Fibroblast of the aortic adventitia (primary cell): ENCODE results near the gene PRSS1. TPM values are rescaled to one million over a fixed set of nuclear protein-coding genes. Genes with fewer than 3 reads are reported as not detected.

ENCODE experiments used
- DNase-seq: peaks from one replicate; pipeline ENCODE4 v3.0.0-alpha.2; 2010; ENCODE audit warnings: low read depth
- H3K4me3 ChIP-seq: 2 replicates; pipeline ENCODE4 v1.5.1; 2011; ENCODE audit warnings: low read depth, mild to moderate bottlenecking, control low read depth, low read length, moderate library complexity
- small RNA-seq: library from RNA; depleted of rRNA; stranded (forward); fragments of <200 nt; gene quantifications from one replicate; pipeline ENCODE3, GENCODE V24; 2012
- total RNA-seq: library from RNA; depleted of rRNA; stranded (reverse); fragments of >200 nt; gene quantifications from 2 replicates; pipeline ENCODE4 v1.2.3, GENCODE V29; 2012; ENCODE audit warnings: low replicate concordance
- TF ChIP-seq, protein P1 (sequence below): IDR thresholded peaks from 2 replicates; pipeline ENCODE4 v1.5.1; 2011; ENCODE audit warnings: mild to moderate bottlenecking, low read length, control low read depth, inconsistent platforms; ENCODE audit not compliant: insufficient read depth

Gene PRSS1
- total RNA-seq, 1 donor, result not detected

DNA sequence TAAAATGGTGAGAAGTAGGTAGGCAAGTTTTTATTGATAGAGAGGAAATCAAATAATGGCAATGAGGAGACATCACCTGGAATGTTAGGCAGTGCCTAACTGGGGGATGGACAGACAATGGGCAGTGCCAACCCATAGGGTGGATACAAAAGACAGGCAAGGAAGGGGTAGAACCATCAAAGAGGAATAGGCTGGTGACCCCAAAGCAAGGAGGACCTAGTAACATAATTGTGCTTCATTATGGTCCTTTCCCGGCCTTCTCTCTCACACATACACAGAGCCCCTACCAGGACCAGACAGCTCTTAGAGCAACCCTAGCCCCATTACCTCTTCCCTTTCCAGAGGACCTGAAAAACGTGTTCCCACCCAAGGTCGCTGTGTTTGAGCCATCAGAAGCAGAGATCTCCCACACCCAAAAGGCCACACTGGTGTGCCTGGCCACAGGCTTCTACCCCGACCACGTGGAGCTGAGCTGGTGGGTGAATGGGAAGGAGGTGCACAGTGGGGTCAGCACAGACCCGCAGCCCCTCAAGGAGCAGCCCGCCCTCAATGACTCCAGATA is 51.5 kb downstream of the PRSS1 start:
- TF ChIP-seq, protein P1, sequence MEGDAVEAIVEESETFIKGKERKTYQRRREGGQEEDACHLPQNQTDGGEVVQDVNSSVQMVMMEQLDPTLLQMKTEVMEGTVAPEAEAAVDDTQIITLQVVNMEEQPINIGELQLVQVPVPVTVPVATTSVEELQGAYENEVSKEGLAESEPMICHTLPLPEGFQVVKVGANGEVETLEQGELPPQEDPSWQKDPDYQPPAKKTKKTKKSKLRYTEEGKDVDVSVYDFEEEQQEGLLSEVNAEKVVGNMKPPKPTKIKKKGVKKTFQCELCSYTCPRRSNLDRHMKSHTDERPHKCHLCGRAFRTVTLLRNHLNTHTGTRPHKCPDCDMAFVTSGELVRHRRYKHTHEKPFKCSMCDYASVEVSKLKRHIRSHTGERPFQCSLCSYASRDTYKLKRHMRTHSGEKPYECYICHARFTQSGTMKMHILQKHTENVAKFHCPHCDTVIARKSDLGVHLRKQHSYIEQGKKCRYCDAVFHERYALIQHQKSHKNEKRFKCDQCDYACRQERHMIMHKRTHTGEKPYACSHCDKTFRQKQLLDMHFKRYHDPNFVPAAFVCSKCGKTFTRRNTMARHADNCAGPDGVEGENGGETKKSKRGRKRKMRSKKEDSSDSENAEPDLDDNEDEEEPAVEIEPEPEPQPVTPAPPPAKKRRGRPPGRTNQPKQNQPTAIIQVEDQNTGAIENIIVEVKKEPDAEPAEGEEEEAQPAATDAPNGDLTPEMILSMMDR, result no peak
- no peak overlapping the region for H3K4me3 ChIP-seq
- DNase-seq, result no peak

DNA sequence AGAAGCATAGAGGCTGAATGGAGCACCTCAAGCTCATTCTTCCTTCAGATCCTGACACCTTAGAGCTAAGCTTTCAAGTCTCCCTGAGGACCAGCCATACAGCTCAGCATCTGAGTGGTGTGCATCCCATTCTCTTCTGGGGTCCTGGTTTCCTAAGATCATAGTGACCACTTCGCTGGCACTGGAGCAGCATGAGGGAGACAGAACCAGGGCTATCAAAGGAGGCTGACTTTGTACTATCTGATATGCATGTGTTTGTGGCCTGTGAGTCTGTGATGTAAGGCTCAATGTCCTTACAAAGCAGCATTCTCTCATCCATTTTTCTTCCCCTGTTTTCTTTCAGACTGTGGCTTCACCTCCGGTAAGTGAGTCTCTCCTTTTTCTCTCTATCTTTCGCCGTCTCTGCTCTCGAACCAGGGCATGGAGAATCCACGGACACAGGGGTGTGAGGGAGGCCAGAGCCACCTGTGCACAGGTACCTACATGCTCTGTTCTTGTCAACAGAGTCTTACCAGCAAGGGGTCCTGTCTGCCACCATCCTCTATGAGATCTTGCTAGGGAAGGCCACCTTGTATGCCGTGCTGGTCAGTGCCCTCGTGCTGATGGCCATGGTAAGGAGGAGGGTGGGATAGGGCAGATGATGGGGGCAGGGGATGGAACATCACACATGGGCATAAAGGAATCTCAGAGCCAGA is 52.5 kb downstream of the PRSS1 start:
- TF ChIP-seq, protein P1, result no peak
- no peak overlapping the region for H3K4me3 ChIP-seq
- DNase-seq, result no peak

DNA sequence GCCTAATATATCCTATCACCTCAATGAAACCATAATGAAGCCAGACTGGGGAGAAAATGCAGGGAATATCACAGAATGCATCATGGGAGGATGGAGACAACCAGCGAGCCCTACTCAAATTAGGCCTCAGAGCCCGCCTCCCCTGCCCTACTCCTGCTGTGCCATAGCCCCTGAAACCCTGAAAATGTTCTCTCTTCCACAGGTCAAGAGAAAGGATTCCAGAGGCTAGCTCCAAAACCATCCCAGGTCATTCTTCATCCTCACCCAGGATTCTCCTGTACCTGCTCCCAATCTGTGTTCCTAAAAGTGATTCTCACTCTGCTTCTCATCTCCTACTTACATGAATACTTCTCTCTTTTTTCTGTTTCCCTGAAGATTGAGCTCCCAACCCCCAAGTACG is 53.0 kb downstream of the PRSS1 start:
- no peak overlapping the region for H3K4me3 ChIP-seq
- TF ChIP-seq, protein P1, result no peak
- DNase-seq, result no peak

Small RNA genes within 50 kb of the gene (small RNA-seq; reads per million reads assigned to genes)
- gene TRBD1 (not detected), gene TRBJ1-1 (not detected), gene TRBJ1-2 (not detected), gene TRBJ1-3 (not detected), gene TRBJ1-4 (not detected), gene TRBJ1-5 (not detected), gene TRBJ1-6 (not detected), gene TRBJ2-1 (not detected), gene TRBJ2-2 (not detected), gene TRBJ2-2P (not detected), gene TRBJ2-3 (not detected), gene TRBJ2-4 (not detected), gene TRBJ2-5 (not detected), gene TRBJ2-6 (not detected), gene TRBJ2-7 (not detected)

Other genes with a start within 250 kb of the PRSS1 start
- gene PRSS2, start 21.5 kb downstream of the PRSS1 start, total RNA-seq, result not detected in 2 replicates
- gene EPHB6, start 105.6 kb downstream of the PRSS1 start, total RNA-seq, result 11.0 and 15.2 TPM in 2 replicates
- gene TRPV6, start 136.3 kb downstream of the PRSS1 start, total RNA-seq, result 0.08 TPM in 1 of 2 replicates, not detected in the other
- not detected in 2 replicates for gene TRPV5, start 184.3 kb downstream of the PRSS1 start, total RNA-seq
- gene LLCFC1, start 190.0 kb downstream of the PRSS1 start, total RNA-seq, result not detected in 2 replicates
- not detected in 2 replicates for gene KEL, start 212.9 kb downstream of the PRSS1 start, total RNA-seq